Vagina (tissue), 2 donors: ENCODE results near the gene GAS7.

Source experiments
- CTCF ChIP-seq, 3 experiments: fragments of 450-650 bp in 2 of 3; fragments of 200-600 bp in 1 of 3; sonication (generic) in 1 of 3; IDR thresholded peaks; one replicate each; pipeline ENCODE4 v1.5.1; 2017 to 2019; ENCODE audit warnings: antibody characterized with exemption in 3 of 3, mild to moderate bottlenecking in 2 of 3, moderate library complexity in 2 of 3
- POLR2A ChIP-seq, 2 donors: fragments of 450-650 bp; IDR thresholded peaks; one replicate each; pipeline ENCODE4 v1.6.1; 2017; ENCODE audit warnings: antibody characterized with exemption in 2 of 2, mild to moderate bottlenecking in 2 of 2, moderate library complexity in 2 of 2
- POLR2AphosphoS5 ChIP-seq, 2 donors: sonication (generic); formaldehyde crosslinking; IDR thresholded peaks; one replicate each; pipeline ENCODE4 v1.9.0; 2017; ENCODE audit warnings: antibody characterized with exemption in 2 of 2, mild to moderate bottlenecking in 2 of 2, low read depth in 1 of 2; ENCODE audit not compliant: insufficient read depth in 1 of 2

DNA sequence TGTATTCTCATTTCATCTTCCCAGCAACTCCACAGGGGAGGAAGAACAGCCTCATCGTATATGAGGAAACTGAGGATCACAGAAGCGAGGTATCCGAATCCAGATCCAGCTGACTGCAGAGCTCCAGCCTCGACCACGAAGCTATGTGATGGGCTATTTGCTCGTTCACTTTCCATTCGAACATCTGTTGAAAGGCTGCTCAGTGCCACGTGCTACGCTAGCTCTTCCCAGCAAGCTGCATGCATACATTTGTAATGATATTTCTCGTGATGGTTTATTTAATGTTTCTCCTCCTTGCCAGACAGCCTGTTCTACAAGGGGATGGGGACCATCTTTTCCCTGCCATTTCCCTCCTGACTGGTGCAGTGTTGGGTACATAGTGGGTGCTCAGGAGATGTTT lies 244.9 kb downstream of the GAS7 start:
- no peak for TF ChIP-seq CTCF (IDR thresholded peaks at IDR 0.05)
- TF ChIP-seq POLR2A (IDR thresholded peaks at IDR 0.05), result no peak
- TF ChIP-seq POLR2AphosphoS5 (IDR thresholded peaks at IDR 0.05; ENCODE audit: insufficient read depth in 1 of 2, low read depth in 1 of 2), result no peak
